IMR-90 (cell line): ENCODE results near the gene CFAP45. TPM values are rescaled to one million over a fixed set of nuclear protein-coding genes. Genes with fewer than 3 reads are reported as not detected.

Experiments
- ATAC-seq: fragments of 200-7000 bp; cut with Tn5 transposase; 2 replicates; pipeline ENCODE4 v1.9.1; 2020; ENCODE audit warnings: low read depth, mild to moderate bottlenecking, moderate library complexity
- BruUV-seq: library from RNA; stranded (reverse); fragments of 400-500 nt; replicated peaks from 2 replicates; lab custom pipeline; 2021; lab: Mats Ljungman, UMichigan
- CTCF ChIA-PET: fragments of 300-600 bp; formaldehyde crosslinking; extraction: SDS; loops from one replicate; lab custom pipeline; 2021; ENCODE audit warnings: antibody characterized with exemption; lab: Yijun Ruan, JAX
- POLR2A ChIA-PET: fragments of 300-600 bp; sonication (Branson Sonifier 250); formaldehyde crosslinking; loops from one replicate; lab custom pipeline; 2022; ENCODE audit warnings: antibody characterized with exemption; ENCODE audit not compliant: unreplicated experiment; lab: Charles Lee
- DNase-seq: peaks from one replicate; pipeline ENCODE4 v3.0.0; 2013
- H2AFZ ChIP-seq: replicated peaks from 2 replicates; pipeline ENCODE3; 2013; ENCODE audit warnings: low read length, mild to moderate bottlenecking; ENCODE audit not compliant: poor library complexity
- H2AK5ac ChIP-seq: 2 replicates; pipeline ENCODE4 v1.6.1; 2013; ENCODE audit warnings: low read depth, low read length, inconsistent platforms
- H2AK9ac ChIP-seq: replicated peaks from 2 replicates; pipeline ENCODE3; 2013; ENCODE audit warnings: mild to moderate bottlenecking, low read depth, low read length, moderate library complexity; ENCODE audit not compliant: poor library complexity
- H2BK120ac ChIP-seq: 2 replicates; pipeline ENCODE4 v1.6.1; 2013; ENCODE audit warnings: low read depth, low read length, inconsistent platforms
- H2BK15ac ChIP-seq: 3 replicates; pipeline ENCODE4 v1.6.1; 2013; ENCODE audit warnings: low read depth, low read length, inconsistent platforms
- H2BK20ac ChIP-seq: 2 replicates; pipeline ENCODE4 v1.6.1; 2013; ENCODE audit warnings: low read depth, mild to moderate bottlenecking, inconsistent platforms, low read length, moderate library complexity
- H2BK5ac ChIP-seq: 2 replicates; pipeline ENCODE4 v1.6.1; 2013; ENCODE audit warnings: mild to moderate bottlenecking, low read depth, low read length, inconsistent platforms; ENCODE audit not compliant: poor library complexity, severe bottlenecking
- H3K14ac ChIP-seq: replicated peaks from 2 replicates; pipeline ENCODE4 v1.6.1; 2013; ENCODE audit warnings: low read depth, low read length, inconsistent platforms
- H3K18ac ChIP-seq: 2 replicates; pipeline ENCODE4 v1.6.1; 2013; ENCODE audit warnings: low read depth, low read length, control low read depth
- H3K23ac ChIP-seq: 2 replicates; pipeline ENCODE4 v1.6.1; 2013; ENCODE audit warnings: low read depth, low read length, inconsistent platforms
- H3K27ac ChIP-seq: 2 replicates; pipeline ENCODE4 v1.5.1; 2013; ENCODE audit warnings: mild to moderate bottlenecking, control low read depth, low read length; ENCODE audit not compliant: insufficient read depth
- H3K27me3 ChIP-seq: 2 replicates; pipeline ENCODE4 v1.6.1; 2013; ENCODE audit warnings: low read length; ENCODE audit not compliant: control insufficient read depth, insufficient read depth
- H3K36me3 ChIP-seq: 2 replicates; pipeline ENCODE4 v1.6.1; 2013; ENCODE audit warnings: low read length, mixed read lengths; ENCODE audit not compliant: control insufficient read depth, insufficient read depth
- H3K4ac ChIP-seq: 2 replicates; pipeline ENCODE4 v1.6.1; 2013; ENCODE audit warnings: low read depth, low read length, inconsistent platforms
- H3K4me1 ChIP-seq: 2 replicates; pipeline ENCODE4 v1.6.1; 2013; ENCODE audit warnings: low read length, mixed read lengths; ENCODE audit not compliant: control insufficient read depth, insufficient read depth
- H3K4me2 ChIP-seq: 2 replicates; pipeline ENCODE4 v1.6.1; 2013; ENCODE audit warnings: low read depth, mild to moderate bottlenecking, control low read depth, low read length, moderate library complexity
- H3K4me3 ChIP-seq: 2 replicates; pipeline ENCODE4 v1.5.1; 2013; ENCODE audit warnings: low read depth, mild to moderate bottlenecking, control low read depth, low read length, moderate library complexity; ENCODE audit not compliant: insufficient read depth
- H3K56ac ChIP-seq: 2 replicates; pipeline ENCODE4 v1.6.1; 2013; ENCODE audit warnings: low read length, inconsistent platforms; ENCODE audit not compliant: insufficient read depth; ENCODE audit errors: extremely low read depth
- H3K79me1 ChIP-seq, 2 experiments: 2 replicates each; pipeline ENCODE4 v1.6.1; 2013; ENCODE audit warnings: low read length in 2 of 2, inconsistent platforms in 1 of 2, low read depth in 1 of 2
- H3K9ac ChIP-seq: 2 replicates; pipeline ENCODE4 v1.6.1; 2013; ENCODE audit warnings: low read depth, low read length, control low read depth
- H3K9me1 ChIP-seq: 2 replicates; pipeline ENCODE4 v1.6.1; 2013; ENCODE audit warnings: low read length, inconsistent platforms; ENCODE audit not compliant: insufficient read depth
- H3K9me3 ChIP-seq: 2 replicates; pipeline ENCODE4 v1.6.1; 2013; ENCODE audit warnings: low read length; ENCODE audit not compliant: control insufficient read depth, insufficient read depth
- H4K20me1 ChIP-seq: 2 replicates; pipeline ENCODE4 v1.6.1; 2013; ENCODE audit warnings: low read length, inconsistent platforms; ENCODE audit not compliant: insufficient read depth
- H4K5ac ChIP-seq: 2 replicates; pipeline ENCODE4 v1.6.1; 2013; ENCODE audit warnings: mild to moderate bottlenecking, low read depth, low read length, control low read depth
- H4K8ac ChIP-seq, 2 experiments: 2 replicates each; pipeline ENCODE4 v1.6.1; 2013; ENCODE audit warnings: low read depth in 2 of 2, low read length in 2 of 2, control low read depth in 1 of 2, inconsistent platforms in 1 of 2
- H4K91ac ChIP-seq: 2 replicates; pipeline ENCODE4 v1.6.1; 2013; ENCODE audit warnings: low read depth, low read length, inconsistent platforms; ENCODE audit not compliant: insufficient read depth
- CHD1 ChIP-seq: IDR thresholded peaks from 2 replicates; pipeline ENCODE4 v1.6.1; 2012; ENCODE audit warnings: low read depth, low read length, improper control_type of control experiment
- CTCF ChIP-seq: conservative IDR thresholded peaks from 2 replicates; pipeline ENCODE4 v1.5.1; 2012; ENCODE audit warnings: mild to moderate bottlenecking, low read depth, low read length, improper control_type of control experiment
- FOS ChIP-seq: fragments of 150-350 bp; IDR thresholded peaks from 2 replicates; pipeline ENCODE4 v1.6.1; 2016; ENCODE audit warnings: low read depth, low read length
- MAFK ChIP-seq: IDR thresholded peaks from 2 replicates; pipeline ENCODE4 v1.6.1; 2012; ENCODE audit warnings: low read depth, low read length, improper control_type of control experiment
- MAZ ChIP-seq: IDR thresholded peaks from 2 replicates; pipeline ENCODE4 v1.6.1; 2012; ENCODE audit warnings: low read depth, mild to moderate bottlenecking, low read length, improper control_type of control experiment, moderate library complexity, borderline replicate concordance
- MXI1 ChIP-seq: IDR thresholded peaks from 2 replicates; pipeline ENCODE4 v1.6.1; 2012; ENCODE audit warnings: low read depth, mild to moderate bottlenecking, low read length, moderate library complexity, borderline replicate concordance
- POLR2A ChIP-seq: IDR thresholded peaks from 2 replicates; pipeline ENCODE4 v1.6.1; 2012; ENCODE audit warnings: mild to moderate bottlenecking, low read depth, low read length
- RFX5 ChIP-seq: IDR thresholded peaks from 2 replicates; pipeline ENCODE4 v1.8.0; 2012; ENCODE audit warnings: low read depth, mild to moderate bottlenecking, low read length, moderate library complexity
- SMC3 ChIP-seq: fragments of 150-350 bp; IDR thresholded peaks from 2 replicates; pipeline ENCODE4 v1.6.1; 2016; ENCODE audit warnings: low read depth, mild to moderate bottlenecking, antibody characterized with exemption, low read length, moderate library complexity
- USF2 ChIP-seq: fragments of 150-350 bp; IDR thresholded peaks from 2 replicates; pipeline ENCODE4 v1.6.1; 2017; ENCODE audit warnings: mild to moderate bottlenecking, antibody characterized with exemption, low read length, low read depth
- WGBS, 2 experiments: methylation state at CpG; one replicate each; pipeline versions ENCODE4 v1.1.5 to v1.1.7; 2013; ENCODE audit warnings: missing lambda C conversion rate in 2 of 2; ENCODE audit not compliant: insufficient read length in 1 of 2; ENCODE audit errors: extremely low coverage in 2 of 2; 5-methylcytosine and 5-hydroxymethylcytosine counted together
- dilution Hi-C: fragments of 300-500 bp; cut with HindIII; formaldehyde crosslinking; loops from one replicate; pipeline ENCODE4 v1.14.3; 2018; ENCODE audit warnings: low sequenced_read_pairs; ENCODE audit not compliant: unreplicated experiment
- in situ Hi-C: fragments of 300-500 bp; cut with MboI; formaldehyde crosslinking; loops from 3 replicates; pipeline ENCODE4 v1.14.3; 2019; ENCODE audit warnings: low sequenced_read_pairs, inconsistent platforms, mixed read lengths
- intact Hi-C: fragments of 100-400 bp; cut with micrococcal nuclease; formaldehyde crosslinking; loops from 2 replicates; pipeline ENCODE4 v1.10.0; 2022
- polyA plus RNA-seq, 3 experiments: library from polyadenylated mRNA; depleted of rRNA; stranded (reverse); fragments of >200 nt; gene quantifications; 2 replicates each; pipeline ENCODE4 v1.2.3, GENCODE V29; 2012; ENCODE audit warnings: low replicate concordance in 1 of 3
- total RNA-seq: library from RNA; depleted of rRNA; stranded (reverse); fragments of >200 nt; gene quantifications from 2 replicates; pipeline ENCODE4 v1.2.3, GENCODE V29; 2012

Gene CFAP45
- total and polyA plus RNA-seq, 2 of the 4 experiments (the other 2 are of a cell fraction), result 0.51 to 0.72 TPM

- no peak for TF ChIP-seq SMC3
- TF ChIP-seq CHD1, result peak; percentile 34; the same call in 1 of the 2 replicates
- peak; percentile 5; the same call in 1 of the 2 replicates for TF ChIP-seq POLR2A
Observed at GRCh38 chr1:159924025-159924790, 24.2 kb upstream of the CFAP45 start (continued).

- H3K18ac ChIP-seq, result peak overlapping the region; percentile 84
- H3K14ac ChIP-seq, result peak overlapping the region; percentile 87
- H3K9me3 ChIP-seq, result no peaks in the 10 kb centered on the region
- peak overlapping the region; percentile 77 for H3K9ac ChIP-seq
- H3K4ac ChIP-seq, result peak overlapping the region; percentile 95
- peaks cover 19% of the 10 kb centered on the region for H3K4me1 ChIP-seq
- H3K4me3 ChIP-seq, result peak overlapping the region; percentile 83
- ATAC-seq (peak; percentile 22), DNase-seq (peak; percentile 83)
- peak overlapping the region; percentile 90 for H3K56ac ChIP-seq
- peaks cover 27% of the 10 kb centered on the region for H3K9me1 ChIP-seq
- peaks cover 5 to 58% of the 10 kb centered on the region in 2 experiments; a peak in 3 of 4 replicates for H3K79me1 ChIP-seq
- H4K8ac ChIP-seq, result peak overlapping the region; percentile 80 to 85
- in situ Hi-C loops, result no loop called here
- H2AK5ac ChIP-seq, result peak overlapping the region; percentile 75
- peak overlapping the region; percentile 64 for H2BK20ac ChIP-seq
- H3K23ac ChIP-seq, result peak overlapping the region; percentile 91
- H2BK5ac ChIP-seq, result peak overlapping the region; percentile 78
- no peaks in the 10 kb centered on the region for H3K27me3 ChIP-seq
- H3K4me2 ChIP-seq, result peak overlapping the region; percentile 91
- H4K20me1 ChIP-seq, result peaks cover 55% of the 10 kb centered on the region
- H2AFZ ChIP-seq, result peak overlapping the region; percentile 54
- ChIA-PET POLR2A (interaction anchor here (0.7 kb wide), 1 partner anchor 164 kb away, joined by 3 read pairs; no protein-coding TSS in a partner anchor), CTCF (interaction anchor here (0.6 to 1.1 kb wide), 3 partner anchors 34 to 1067 kb away, joined by 3 read pairs; no protein-coding TSS in a partner anchor)
- peak overlapping the region; percentile 80 for H4K5ac ChIP-seq
- WGBS, 2 experiments, result 0% methylated on average over 7 of the region's 20 CpGs; no CpG with 5 or more reads in 1 of the 2 experiments
- BruUV-seq, result TSS peak; percentile 28
- peak overlapping the region; percentile 96 for H4K91ac ChIP-seq
- peak overlapping the region; percentile 94 for H2BK120ac ChIP-seq
- peaks cover 25% of the 10 kb centered on the region for H3K36me3 ChIP-seq
- peak overlapping the region; percentile 86 for H3K27ac ChIP-seq
- peak overlapping the region; percentile 100 for H2AK9ac ChIP-seq
- peak overlapping the region; percentile 33; the same call in 2 of the 3 replicates for H2BK15ac ChIP-seq
- intact Hi-C loops, result loop anchor here (2.0 to 10.0 kb wide), 3 partner anchors 33 to 291 kb away; no protein-coding TSS in a partner anchor
- dilution Hi-C loops, result no loop called here
- peak; percentile 12; the same call in 1 of the 2 replicates for TF ChIP-seq USF2
- TF ChIP-seq SMC3, result no peak
- TF ChIP-seq CTCF, result no peak
- no peak for TF ChIP-seq MXI1
- TF ChIP-seq POLR2A, result peak; percentile 81
- TF ChIP-seq MAZ, result peak; percentile 99
- no peak for TF ChIP-seq CHD1
- TF ChIP-seq RFX5, result no peak
- no peak for TF ChIP-seq MAFK
- TF ChIP-seq FOS, result 0 out of 2 replicates have a peak, but pooled peaks have one; percentile 14
Observed at GRCh38 chr1:159923203-159924024, 23.4 kb upstream of the CFAP45 start.
